Measurements from ENCODE around the gene PCP4. TPM values are rescaled to one million over a fixed set of nuclear protein-coding genes. Genes with fewer than 3 reads are reported as not detected.

The PCP4 gene
- total RNA-seq, 2 experiments from 2014 or later: not detected

DNA sequence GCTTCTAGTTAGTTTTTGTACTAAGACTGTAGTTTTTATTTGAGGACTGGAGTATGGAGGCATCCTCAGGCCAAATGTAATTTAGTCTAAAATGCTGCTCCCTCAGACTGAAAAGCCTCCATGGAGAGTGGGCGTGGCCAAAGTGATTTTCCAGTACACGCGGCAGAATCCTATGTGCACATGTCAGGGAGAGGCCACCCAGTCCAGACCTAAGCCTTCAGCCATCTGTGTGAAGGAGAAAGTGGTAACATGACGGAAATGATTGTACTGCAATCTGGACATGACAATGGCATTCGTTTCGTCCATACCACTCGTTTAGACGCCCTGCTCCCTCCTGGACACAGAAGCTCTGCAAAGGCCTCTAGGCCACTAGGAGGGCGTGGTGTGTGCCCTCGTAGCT is 56.2 kb downstream of the PCP4 start:
- POLR2A ChIA-PET: no interaction called here
- no peak overlapping the region for H2AFZ ChIP-seq (ENCODE audit: low read length)
- no peaks in the 10 kb centered on the region for H3K36me3 ChIP-seq (ENCODE audit: insufficient read depth, low read length)
- H3K4me1 ChIP-seq (ENCODE audit: insufficient read depth, low read length, poor library complexity, severe bottlenecking): no peaks in the 10 kb centered on the region
- no peaks in the 10 kb centered on the region for H3K79me2 ChIP-seq (ENCODE audit: insufficient read depth, low read depth, low read length)
- BruUV-seq (replicated peaks): no TSS peak
- CTCF ChIA-PET (ENCODE audit: unreplicated experiment): no interaction called here
- no peak overlapping the region for H3K4me3 ChIP-seq (ENCODE audit: low read depth, low read length, poor library complexity, severe bottlenecking)
- no peaks in the 10 kb centered on the region for H3K9me2 ChIP-seq (ENCODE audit: insufficient read depth, low read length)
- H3K4me2 ChIP-seq (ENCODE audit: low read length): no peak overlapping the region
- no peaks in the 10 kb centered on the region for H3K9me3 ChIP-seq (ENCODE audit: low read length)
- H4K20me1 ChIP-seq (ENCODE audit: insufficient read depth, low read length): no peaks in the 10 kb centered on the region
- intact Hi-C loops (cut with micrococcal nuclease; ENCODE audit: unreplicated experiment): no loop called here
- no peak overlapping the region for H3K27ac ChIP-seq (ENCODE audit: low read depth, low read length, poor library complexity, severe bottlenecking)
- DNase-seq (ENCODE audit: low spot score): no peak
- TF ChIP-seq EZH2phosphoT487 (IDR thresholded peaks at IDR 0.05; ENCODE audit: borderline replicate concordance, low read depth, low read length): no peak
- TF ChIP-seq, protein P1, sequence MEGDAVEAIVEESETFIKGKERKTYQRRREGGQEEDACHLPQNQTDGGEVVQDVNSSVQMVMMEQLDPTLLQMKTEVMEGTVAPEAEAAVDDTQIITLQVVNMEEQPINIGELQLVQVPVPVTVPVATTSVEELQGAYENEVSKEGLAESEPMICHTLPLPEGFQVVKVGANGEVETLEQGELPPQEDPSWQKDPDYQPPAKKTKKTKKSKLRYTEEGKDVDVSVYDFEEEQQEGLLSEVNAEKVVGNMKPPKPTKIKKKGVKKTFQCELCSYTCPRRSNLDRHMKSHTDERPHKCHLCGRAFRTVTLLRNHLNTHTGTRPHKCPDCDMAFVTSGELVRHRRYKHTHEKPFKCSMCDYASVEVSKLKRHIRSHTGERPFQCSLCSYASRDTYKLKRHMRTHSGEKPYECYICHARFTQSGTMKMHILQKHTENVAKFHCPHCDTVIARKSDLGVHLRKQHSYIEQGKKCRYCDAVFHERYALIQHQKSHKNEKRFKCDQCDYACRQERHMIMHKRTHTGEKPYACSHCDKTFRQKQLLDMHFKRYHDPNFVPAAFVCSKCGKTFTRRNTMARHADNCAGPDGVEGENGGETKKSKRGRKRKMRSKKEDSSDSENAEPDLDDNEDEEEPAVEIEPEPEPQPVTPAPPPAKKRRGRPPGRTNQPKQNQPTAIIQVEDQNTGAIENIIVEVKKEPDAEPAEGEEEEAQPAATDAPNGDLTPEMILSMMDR (conservative IDR thresholded peaks at IDR 0.05; ENCODE audit: low read length): no peak

DNA sequence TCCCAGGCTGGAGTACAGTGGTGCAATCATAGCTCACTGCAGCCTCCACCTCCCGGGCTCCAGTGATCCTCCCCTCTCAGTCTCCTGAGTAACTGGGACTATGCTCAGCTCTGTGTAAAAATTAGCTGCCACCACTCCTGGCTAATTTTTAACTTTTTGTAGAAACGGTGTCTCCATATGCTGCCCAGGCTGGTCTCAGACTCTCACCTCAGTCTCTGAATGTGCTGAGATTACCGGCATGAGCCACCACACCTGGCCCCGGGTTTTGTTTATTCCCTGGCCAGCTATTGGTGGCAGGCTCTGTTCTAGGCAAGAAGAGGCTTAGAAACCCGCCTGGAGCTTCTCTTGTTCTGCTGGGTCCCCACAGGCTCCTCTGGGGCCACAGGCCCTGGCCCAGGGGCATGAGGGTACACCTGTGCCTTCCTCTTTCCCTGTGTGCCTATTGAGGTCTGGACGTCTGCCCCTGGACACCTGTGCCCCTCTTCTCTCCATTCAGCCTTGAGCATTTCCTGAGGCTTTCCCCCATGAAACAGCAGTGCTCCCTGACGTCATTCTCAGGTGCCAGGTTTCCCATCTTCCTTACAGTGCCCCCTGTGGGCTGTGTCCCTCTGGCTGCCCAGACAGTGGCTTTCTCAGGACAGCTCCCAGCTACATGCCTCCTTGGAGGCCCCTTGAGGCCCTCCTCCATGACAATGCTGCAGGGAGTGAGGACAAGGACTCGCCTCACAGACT is 57.5 kb downstream of the PCP4 start:
- BruUV-seq (replicated peaks): no TSS peak
- H3K4me2 ChIP-seq (ENCODE audit: low read length): no peak overlapping the region
- H3K27ac ChIP-seq (ENCODE audit: low read depth, low read length, poor library complexity, severe bottlenecking): no peak overlapping the region
- no peaks in the 10 kb centered on the region for H3K4me1 ChIP-seq (ENCODE audit: insufficient read depth, low read length, poor library complexity, severe bottlenecking)
- H3K9me3 ChIP-seq (ENCODE audit: low read length): no peaks in the 10 kb centered on the region
- POLR2A ChIA-PET: interaction anchor here (0.6 kb wide), 1 partner anchor 1691 kb away, joined by 3 read pairs; no protein-coding TSS in a partner anchor
- H3K36me3 ChIP-seq (ENCODE audit: insufficient read depth, low read length): no peaks in the 10 kb centered on the region
- intact Hi-C loops (cut with micrococcal nuclease; ENCODE audit: unreplicated experiment): no loop called here
- no peak overlapping the region for H2AFZ ChIP-seq (ENCODE audit: low read length)
- DNase-seq (ENCODE audit: low spot score): no peak
- no peaks in the 10 kb centered on the region for H4K20me1 ChIP-seq (ENCODE audit: insufficient read depth, low read length)
- H3K9me2 ChIP-seq (ENCODE audit: insufficient read depth, low read length): no peaks in the 10 kb centered on the region
- H3K4me3 ChIP-seq (ENCODE audit: low read depth, low read length, poor library complexity, severe bottlenecking): no peak overlapping the region
- CTCF ChIA-PET (ENCODE audit: unreplicated experiment): no interaction called here
- no peaks in the 10 kb centered on the region for H3K79me2 ChIP-seq (ENCODE audit: insufficient read depth, low read depth, low read length)
- TF ChIP-seq, protein P1 (conservative IDR thresholded peaks at IDR 0.05; ENCODE audit: low read length): no peak
- TF ChIP-seq EZH2phosphoT487 (IDR thresholded peaks at IDR 0.05; ENCODE audit: borderline replicate concordance, low read depth, low read length): no peak

GRCh38 chr21:39927304-39927886 is 60.2 kb downstream of the PCP4 start:
- no peak overlapping the region for H3K4me3 ChIP-seq (ENCODE audit: low read depth, low read length, poor library complexity, severe bottlenecking)
- intact Hi-C loops (cut with micrococcal nuclease; ENCODE audit: unreplicated experiment): no loop called here
- no peak overlapping the region for H3K4me2 ChIP-seq (ENCODE audit: low read length)
- no peaks in the 10 kb centered on the region for H3K4me1 ChIP-seq (ENCODE audit: insufficient read depth, low read length, poor library complexity, severe bottlenecking)
- no peak overlapping the region for H3K27ac ChIP-seq (ENCODE audit: low read depth, low read length, poor library complexity, severe bottlenecking)
- no peaks in the 10 kb centered on the region for H3K9me2 ChIP-seq (ENCODE audit: insufficient read depth, low read length)
- H3K9me3 ChIP-seq (ENCODE audit: low read length): no peaks in the 10 kb centered on the region
- no peaks in the 10 kb centered on the region for H4K20me1 ChIP-seq (ENCODE audit: insufficient read depth, low read length)
- ChIA-PET CTCF (ENCODE audit: unreplicated experiment) (no interaction called here), POLR2A (no interaction called here)
- no peak overlapping the region for H2AFZ ChIP-seq (ENCODE audit: low read length)
- no TSS peak for BruUV-seq (replicated peaks)
- TF ChIP-seq EZH2phosphoT487 (IDR thresholded peaks at IDR 0.05; ENCODE audit: borderline replicate concordance, low read depth, low read length): no peak
- TF ChIP-seq, protein P1 (conservative IDR thresholded peaks at IDR 0.05; ENCODE audit: low read length): no peak
- H3K79me2 ChIP-seq (ENCODE audit: insufficient read depth, low read depth, low read length): no peaks in the 10 kb centered on the region
- no peak for DNase-seq (ENCODE audit: low spot score)
- no peaks in the 10 kb centered on the region for H3K36me3 ChIP-seq (ENCODE audit: insufficient read depth, low read length)

Measured in OCI-LY7 (cell line).